ENCODE data around the gene INTS12.
A peak's percentile ranks its signal among the peaks of the same experiment; 100 is the strongest.
"Not testable (repeated sequence)": the region's sequence is repeated elsewhere in the genome, so short reads cannot be mapped to it uniquely, and the experiment has no call there.

INTS12 gene

DNA sequence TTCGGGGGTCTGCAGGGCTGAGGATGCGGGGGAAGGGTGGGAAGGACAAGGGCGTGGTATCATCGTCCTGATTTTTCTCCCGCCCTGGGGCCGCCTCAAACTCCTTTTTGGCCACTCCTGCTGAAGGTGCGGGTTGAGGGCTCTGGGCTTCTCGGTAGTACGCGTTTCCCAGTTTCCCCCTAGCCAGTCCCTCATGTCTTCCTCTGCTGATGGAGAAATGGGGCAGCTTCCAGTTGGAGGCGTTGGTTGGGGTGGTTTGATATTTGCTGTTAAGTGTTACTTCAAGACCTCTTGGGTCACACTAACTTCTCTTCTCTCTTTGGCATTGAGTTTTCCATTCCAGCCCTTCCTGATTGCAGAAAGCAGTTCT is 577 bp upstream of the INTS12 start:
- DNase-seq (ENCODE audit: low read depth, low spot score): no peak
- H3K4me3 ChIP-seq: peak overlapping the region; percentile 87
- H3K9me3 ChIP-seq (ENCODE audit: low read depth, low read length): no peaks in the 10 kb centered on the region
- H3K36me3 ChIP-seq (ENCODE audit: insufficient read depth, low read length): peaks cover 17% of the 10 kb centered on the region
- H3K9ac ChIP-seq (ENCODE audit: insufficient read length): peak overlapping the region; percentile 85
- H3K27ac ChIP-seq: peak overlapping the region; percentile 61; the same call in 1 of the 2 replicates
- TF ChIP-seq POLR2AphosphoS5 (IDR thresholded peaks at IDR 0.05; ENCODE audit: borderline replicate concordance, low read depth, low read length) (no peak), FOXP2 (optimal IDR thresholded peaks at IDR 0.05; ENCODE audit: control extremely low read depth, extremely low read length, insufficient read depth) (no peak), EZH2 (IDR thresholded peaks at IDR 0.05) (no peak)

DNA sequence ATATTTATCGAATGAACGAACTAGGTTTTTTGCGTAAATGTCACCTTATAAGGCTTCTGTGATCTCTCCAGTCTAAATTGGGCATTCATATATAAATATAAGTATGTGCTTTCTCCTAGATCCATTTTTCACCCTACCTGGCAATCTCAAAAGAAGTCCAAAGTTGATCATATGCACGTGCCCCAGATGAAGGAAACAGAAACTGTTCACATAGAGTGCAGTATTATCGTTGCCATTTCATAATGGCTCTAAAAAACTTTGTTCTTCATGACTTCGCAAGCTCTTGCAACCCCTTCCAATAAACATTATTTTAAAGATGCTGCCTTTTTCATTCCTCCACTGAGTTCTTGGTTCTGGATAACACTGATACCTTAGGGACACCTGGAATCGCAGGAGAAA is 708 bp downstream of the INTS12 start:
- Histone ChIP-seq H3K4me3 (peak overlapping the region; percentile 87), H3K9me3 (ENCODE audit: low read depth, low read length) (no peaks in the 10 kb centered on the region), H3K27ac (no peak overlapping the region), H3K9ac (ENCODE audit: insufficient read length) (peak overlapping the region; percentile 88), H3K36me3 (ENCODE audit: insufficient read depth, low read length) (peaks cover 20% of the 10 kb centered on the region)
- no peak for TF ChIP-seq FOXP2 (optimal IDR thresholded peaks at IDR 0.05; ENCODE audit: control extremely low read depth, extremely low read length, insufficient read depth)
- TF ChIP-seq POLR2AphosphoS5 (IDR thresholded peaks at IDR 0.05; ENCODE audit: borderline replicate concordance, low read depth, low read length): no peak
- no peak for TF ChIP-seq EZH2 (IDR thresholded peaks at IDR 0.05)
- DNase-seq (ENCODE audit: low read depth, low spot score): no peak

DNA sequence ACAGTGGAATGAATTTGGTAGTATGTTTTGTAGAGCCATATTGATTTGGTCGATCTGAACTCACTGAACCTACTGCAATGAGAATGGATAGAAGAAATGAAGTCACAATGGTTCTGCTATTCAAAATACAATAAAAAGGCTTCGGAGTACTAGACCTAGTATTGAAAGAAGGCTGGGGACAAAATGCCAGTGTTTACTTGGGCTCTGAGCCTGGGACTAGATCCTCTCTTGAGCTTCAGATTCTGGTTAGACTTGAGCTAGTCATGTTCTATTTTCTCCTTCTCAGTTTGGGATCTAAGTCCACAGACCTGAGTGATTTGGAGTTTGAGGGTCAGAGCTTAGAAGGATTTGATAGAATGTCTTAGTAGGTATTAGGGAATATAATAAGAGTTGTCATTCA is 9.9 kb downstream of the INTS12 start:
- peaks cover 54% of the 10 kb centered on the region for H3K36me3 ChIP-seq (ENCODE audit: insufficient read depth, low read length)
- no peak overlapping the region for H3K9ac ChIP-seq (ENCODE audit: insufficient read length)
- TF ChIP-seq EZH2 (IDR thresholded peaks at IDR 0.05): no peak
- TF ChIP-seq POLR2AphosphoS5 (IDR thresholded peaks at IDR 0.05; ENCODE audit: borderline replicate concordance, low read depth, low read length): no peak
- no peak for TF ChIP-seq FOXP2 (optimal IDR thresholded peaks at IDR 0.05; ENCODE audit: control extremely low read depth, extremely low read length, insufficient read depth)
- no peak overlapping the region for H3K27ac ChIP-seq
- no peak for DNase-seq (ENCODE audit: low read depth, low spot score)
- H3K4me3 ChIP-seq: no peak overlapping the region
- no peaks in the 10 kb centered on the region for H3K9me3 ChIP-seq (ENCODE audit: low read depth, low read length)

DNA sequence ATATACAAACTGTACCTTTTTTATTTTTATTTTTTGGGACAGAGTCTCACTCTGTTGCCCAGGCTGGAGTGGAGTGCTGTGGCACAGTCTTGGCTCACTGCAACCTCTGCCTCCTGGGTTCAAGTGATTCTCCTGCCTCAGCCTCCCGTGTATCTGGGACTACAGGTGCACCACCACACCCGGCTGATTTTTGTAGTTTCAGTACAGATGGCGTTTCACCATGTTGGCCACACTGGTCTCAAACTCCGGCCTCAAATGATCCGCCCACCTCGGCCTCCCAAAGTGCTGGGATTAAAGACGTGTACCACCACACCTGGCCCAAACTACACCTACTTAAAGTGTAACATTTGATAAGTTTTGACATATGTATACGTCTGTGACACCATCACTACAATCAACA is 12.7 kb downstream of the INTS12 start:
- not testable (repeated sequence) for H3K9ac ChIP-seq (ENCODE audit: insufficient read length); DNase-seq (ENCODE audit: low read depth, low spot score); H3K27ac ChIP-seq; H3K4me3 ChIP-seq; H3K9me3 ChIP-seq (ENCODE audit: low read depth, low read length)
- peaks cover 67% of the 10 kb centered on the region for H3K36me3 ChIP-seq (ENCODE audit: insufficient read depth, low read length)

DNA sequence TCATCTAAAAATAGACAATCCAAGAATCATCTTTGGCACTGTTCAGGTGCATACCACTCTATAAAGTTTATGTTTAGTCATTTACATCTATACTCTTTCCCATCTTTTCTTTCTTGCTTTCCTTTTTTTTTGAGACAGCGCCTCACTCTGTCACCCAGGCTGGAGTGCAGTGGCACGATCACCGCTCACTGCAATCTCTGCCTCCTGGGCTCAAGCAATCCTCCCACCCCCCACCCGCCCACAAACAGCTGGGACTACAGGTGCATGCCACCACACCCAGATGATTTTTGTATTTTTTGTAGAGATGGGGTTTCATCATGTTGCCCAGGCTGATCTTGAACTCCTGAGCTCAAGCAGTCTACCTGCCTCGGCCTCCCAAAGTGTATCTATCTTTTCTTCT is 13.7 kb downstream of the INTS12 start:
- H3K9me3 ChIP-seq (ENCODE audit: low read depth, low read length); H3K9ac ChIP-seq (ENCODE audit: insufficient read length); DNase-seq (ENCODE audit: low read depth, low spot score); H3K27ac ChIP-seq; H3K4me3 ChIP-seq: not testable (repeated sequence)
- H3K36me3 ChIP-seq (ENCODE audit: insufficient read depth, low read length): peaks cover 75% of the 10 kb centered on the region

DNA sequence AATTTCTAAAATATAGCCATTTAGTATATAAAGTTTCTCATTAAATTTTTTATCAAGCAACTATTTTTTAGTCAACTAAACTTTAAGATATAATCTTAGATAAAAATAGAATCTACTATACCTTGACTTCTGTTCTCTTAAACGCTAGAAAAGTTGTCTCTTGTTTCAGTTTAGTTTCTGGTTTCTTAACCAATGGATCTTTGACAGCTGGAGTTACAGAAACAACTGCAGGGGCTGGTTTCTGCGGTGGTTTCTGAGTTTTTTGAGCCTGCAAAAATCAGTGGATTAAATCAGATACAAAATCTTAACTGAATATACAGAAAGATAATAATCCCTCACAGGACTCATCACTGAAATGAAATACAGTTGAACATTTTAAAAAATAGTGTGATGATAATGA is 21.9 kb downstream of the INTS12 start:
- peaks cover 67% of the 10 kb centered on the region for H3K36me3 ChIP-seq (ENCODE audit: insufficient read depth, low read length)

DNA sequence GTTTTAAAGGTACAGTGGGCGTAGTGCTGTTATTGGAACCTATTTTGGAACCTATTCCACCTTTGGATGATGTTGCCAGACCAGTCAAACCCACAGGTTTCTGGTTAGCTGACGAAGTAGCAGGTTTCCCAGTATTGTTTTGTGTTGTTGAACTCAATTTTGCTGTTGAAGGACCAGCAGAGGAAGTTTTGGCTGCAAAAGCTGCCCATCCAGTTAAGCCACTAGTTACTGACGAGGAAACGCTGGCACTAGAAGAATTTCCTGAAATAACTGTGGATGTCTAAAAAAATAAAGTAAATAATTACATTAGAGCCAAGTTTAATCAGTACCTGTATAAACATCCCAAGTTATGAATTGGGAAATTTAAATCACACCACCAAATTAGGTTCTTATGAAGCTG is 25.5 kb downstream of the INTS12 start:
- TF ChIP-seq EZH2 (IDR thresholded peaks at IDR 0.05) (no peak), POLR2AphosphoS5 (IDR thresholded peaks at IDR 0.05; ENCODE audit: borderline replicate concordance, low read depth, low read length) (no peak), FOXP2 (optimal IDR thresholded peaks at IDR 0.05; ENCODE audit: control extremely low read depth, extremely low read length, insufficient read depth) (no peak)
- no peak overlapping the region for H3K4me3 ChIP-seq
- DNase-seq (ENCODE audit: low read depth, low spot score): no peak
- H3K9me3 ChIP-seq (ENCODE audit: low read depth, low read length): no peaks in the 10 kb centered on the region
- H3K36me3 ChIP-seq (ENCODE audit: insufficient read depth, low read length): peaks cover 38% of the 10 kb centered on the region
- H3K9ac ChIP-seq (ENCODE audit: insufficient read length): no peak overlapping the region
- no peak overlapping the region for H3K27ac ChIP-seq

More for the DNA sequence above, 21.9 kb downstream of the INTS12 start:
- DNase-seq (ENCODE audit: low read depth, low spot score): no peak
- TF ChIP-seq EZH2 (IDR thresholded peaks at IDR 0.05) (no peak), FOXP2 (optimal IDR thresholded peaks at IDR 0.05; ENCODE audit: control extremely low read depth, extremely low read length, insufficient read depth) (no peak), POLR2AphosphoS5 (IDR thresholded peaks at IDR 0.05; ENCODE audit: borderline replicate concordance, low read depth, low read length) (no peak)
- Histone ChIP-seq H3K9ac (ENCODE audit: insufficient read length) (no peak overlapping the region), H3K4me3 (no peak overlapping the region), H3K27ac (no peak overlapping the region), H3K9me3 (ENCODE audit: low read depth, low read length) (no peaks in the 10 kb centered on the region)

DNA sequence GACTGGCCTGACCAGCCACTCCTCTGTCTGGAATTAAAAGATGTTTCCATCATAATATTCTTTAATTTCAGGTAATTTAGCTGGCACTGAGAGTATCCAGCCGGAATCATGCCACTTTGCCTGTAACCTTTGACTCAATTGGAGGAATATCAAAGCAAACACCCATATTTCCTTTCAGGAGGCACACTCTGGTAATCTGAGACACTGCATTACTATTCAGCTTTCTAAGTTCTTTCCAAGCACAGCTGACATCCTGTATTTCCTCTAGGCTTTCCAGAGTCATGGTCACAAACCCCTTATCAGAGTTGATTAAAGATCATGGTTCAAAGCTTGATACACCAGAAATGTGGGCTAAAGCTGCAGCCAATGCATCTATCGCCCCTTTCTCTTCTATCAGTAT is 29.3 kb downstream of the INTS12 start:
- Histone ChIP-seq H3K36me3 (ENCODE audit: insufficient read depth, low read length) (peaks cover 18% of the 10 kb centered on the region), H3K9ac (ENCODE audit: insufficient read length) (no peak overlapping the region), H3K4me3 (no peak overlapping the region), H3K27ac (no peak overlapping the region), H3K9me3 (ENCODE audit: low read depth, low read length) (no peaks in the 10 kb centered on the region)
- no peak for TF ChIP-seq POLR2AphosphoS5 (IDR thresholded peaks at IDR 0.05; ENCODE audit: borderline replicate concordance, low read depth, low read length)
- TF ChIP-seq EZH2 (IDR thresholded peaks at IDR 0.05): no peak
- TF ChIP-seq FOXP2 (optimal IDR thresholded peaks at IDR 0.05; ENCODE audit: control extremely low read depth, extremely low read length, insufficient read depth): no peak
- no peak for DNase-seq (ENCODE audit: low read depth, low spot score)

DNA sequence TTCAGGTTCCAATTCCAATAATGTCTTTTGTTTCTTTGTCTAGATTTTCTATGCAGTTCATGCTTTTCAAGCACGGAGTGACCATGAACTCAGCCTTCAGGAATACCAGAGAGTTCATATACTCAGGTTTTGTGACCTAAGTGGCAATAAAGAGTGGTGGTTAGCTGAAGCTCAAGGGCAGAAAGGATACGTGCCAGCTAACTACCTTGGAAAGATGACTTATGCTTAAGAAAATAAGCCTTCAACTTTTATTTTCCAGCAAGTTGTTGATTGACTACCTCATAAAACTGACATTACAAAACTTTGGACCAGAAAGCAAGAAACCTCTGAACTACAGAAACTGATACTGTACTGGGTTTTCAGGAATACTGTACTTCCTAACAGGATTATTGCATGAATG is 30.8 kb downstream of the INTS12 start:
- no peak for DNase-seq (ENCODE audit: low read depth, low spot score)
- H3K9me3 ChIP-seq (ENCODE audit: low read depth, low read length): no peaks in the 10 kb centered on the region
- H3K9ac ChIP-seq (ENCODE audit: insufficient read length): no peak overlapping the region
- H3K27ac ChIP-seq: no peak overlapping the region
- no peak overlapping the region for H3K4me3 ChIP-seq
- peaks cover 10% of the 10 kb centered on the region for H3K36me3 ChIP-seq (ENCODE audit: insufficient read depth, low read length)
- no peak for TF ChIP-seq EZH2 (IDR thresholded peaks at IDR 0.05)
- no peak for TF ChIP-seq FOXP2 (optimal IDR thresholded peaks at IDR 0.05; ENCODE audit: control extremely low read depth, extremely low read length, insufficient read depth)
- no peak for TF ChIP-seq POLR2AphosphoS5 (IDR thresholded peaks at IDR 0.05; ENCODE audit: borderline replicate concordance, low read depth, low read length)
